Astrocyte of the spinal cord (primary cell): Measurements from ENCODE around the gene GLCCI1.

ENCODE experiments used
- DNase-seq: peaks from one replicate; pipeline ENCODE4 v3.0.0; 2011; ENCODE audit warnings: low read depth, low spot score
- H3K4me3 ChIP-seq: 2 replicates; pipeline ENCODE4 v1.5.1; 2011; ENCODE audit warnings: low read depth, mild to moderate bottlenecking, low read length, moderate library complexity
- CTCF ChIP-seq: IDR thresholded peaks from 2 replicates; pipeline ENCODE4 v1.5.1; 2012; ENCODE audit warnings: low read depth, mild to moderate bottlenecking, low read length, inconsistent platforms
- in situ Hi-C: cut with HindIII; loops from 2 replicates; pipeline ENCODE4 v1.10.0; 2017; ENCODE audit warnings: low sequenced_read_pairs

Gene GLCCI1

GRCh38 chr7:8128449-8129317 lies 160.1 kb downstream of the GLCCI1 start:
- no peak overlapping the region for H3K4me3 ChIP-seq
- DNase-seq, result no peak
- in situ Hi-C loops, result no loop called here
- no peak for TF ChIP-seq CTCF

- H3K4me3 ChIP-seq, result no peak overlapping the region
- DNase-seq, result no peak
- in situ Hi-C loops, result no loop called here
- TF ChIP-seq CTCF, result no peak
These were observed 160.7 kb downstream of the GLCCI1 start for GRCh38 chr7:8129318-8129659.

GRCh38 chr7:8130663-8131062 lies 162.1 kb downstream of the GLCCI1 start:
- in situ Hi-C loops, result no loop called here
- H3K4me3 ChIP-seq, result no peak overlapping the region
- no peak for TF ChIP-seq CTCF
- no peak for DNase-seq

GRCh38 chr7:8131694-8132605 lies 163.4 kb downstream of the GLCCI1 start:
- no peak overlapping the region for H3K4me3 ChIP-seq
- in situ Hi-C loops, result no loop called here
- DNase-seq, result no peak
- TF ChIP-seq CTCF, result no peak

- no peak for DNase-seq
- H3K4me3 ChIP-seq, result no peak overlapping the region
- no peak for TF ChIP-seq CTCF
- in situ Hi-C loops, result no loop called here
These were observed 164.7 kb downstream of the GLCCI1 start for GRCh38 chr7:8133188-8133848.

GRCh38 chr7:8134089-8134733 lies 165.6 kb downstream of the GLCCI1 start:
- in situ Hi-C loops, result no loop called here
- H3K4me3 ChIP-seq, result no peak overlapping the region
- DNase-seq, result peak; percentile 50
- no peak for TF ChIP-seq CTCF
